ENCODE measurements around the gene TUBGCP6.

TUBGCP6 gene

GRCh38 chr22:50258361-50259292 is 13.8 kb upstream of the TUBGCP6 start:
- no peak for TF ChIP-seq CTCF (conservative IDR thresholded peaks at IDR 0.05; ENCODE audit: low read depth, low read length)
- no peak overlapping the region for H3K4me3 ChIP-seq (ENCODE audit: low read depth, low read length)
- DNase-seq (ENCODE audit: low read depth) = no peak

GRCh38 chr22:50257451-50258360 is 12.9 kb upstream of the TUBGCP6 start:
- H3K4me3 ChIP-seq (ENCODE audit: low read depth, low read length) = no peak overlapping the region
- DNase-seq (ENCODE audit: low read depth) = no peak
- TF ChIP-seq CTCF (conservative IDR thresholded peaks at IDR 0.05; ENCODE audit: low read depth, low read length) = no peak

- no peak for TF ChIP-seq CTCF (conservative IDR thresholded peaks at IDR 0.05; ENCODE audit: low read depth, low read length)
- no peak for DNase-seq (ENCODE audit: low read depth)
- no peak overlapping the region for H3K4me3 ChIP-seq (ENCODE audit: low read depth, low read length)
These were observed 12.2 kb upstream of the TUBGCP6 start for GRCh38 chr22:50257041-50257440.

- no peak overlapping the region for H3K4me3 ChIP-seq (ENCODE audit: low read depth, low read length)
- no peak for TF ChIP-seq CTCF (conservative IDR thresholded peaks at IDR 0.05; ENCODE audit: low read depth, low read length)
- no peak for DNase-seq (ENCODE audit: low read depth)
These were observed 11.5 kb upstream of the TUBGCP6 start for GRCh38 chr22:50256258-50256862.

GRCh38 chr22:50255607-50256006 is 10.8 kb upstream of the TUBGCP6 start:
- no peak for TF ChIP-seq CTCF (conservative IDR thresholded peaks at IDR 0.05; ENCODE audit: low read depth, low read length)
- H3K4me3 ChIP-seq (ENCODE audit: low read depth, low read length) = no peak overlapping the region

GRCh38 chr22:50255099-50255498 is 10.3 kb upstream of the TUBGCP6 start:
- no peak overlapping the region for H3K4me3 ChIP-seq (ENCODE audit: low read depth, low read length)
- TF ChIP-seq CTCF (conservative IDR thresholded peaks at IDR 0.05; ENCODE audit: low read depth, low read length) = no peak
- no peak for DNase-seq (ENCODE audit: low read depth)

More at GRCh38 chr22:50255607-50256006, 10.8 kb upstream of the TUBGCP6 start:
- no peak for DNase-seq (ENCODE audit: low read depth)
